Ramos (cell line): ENCODE results near the gene IDH3G.

Experiments used
- in situ Hi-C: fragments of 300-500 bp; cut with MboI; formaldehyde crosslinking; loops from one replicate; pipeline ENCODE4 v1.14.3; 2022; ENCODE audit warnings: low sequenced_read_pairs; ENCODE audit not compliant: unreplicated experiment

Gene IDH3G

GRCh38 chrX:153774576-153775292, 19.4 kb downstream of the IDH3G start:
- in situ Hi-C loops: no loop called here

GRCh38 chrX:153773741-153774575, 20.2 kb downstream of the IDH3G start:
- in situ Hi-C loops: no loop called here

- in situ Hi-C loops: no loop called here
Observed at GRCh38 chrX:153773218-153773611, 21.0 kb downstream of the IDH3G start.

- in situ Hi-C loops: no loop called here
Observed at GRCh38 chrX:153772316-153773217, 21.6 kb downstream of the IDH3G start.

GRCh38 chrX:153771415-153772315, 22.5 kb downstream of the IDH3G start:
- in situ Hi-C loops: no loop called here

GRCh38 chrX:153770601-153771414, 23.4 kb downstream of the IDH3G start:
- in situ Hi-C loops: no loop called here

- in situ Hi-C loops: loop anchor here (10.0 kb wide), 1 partner anchor 185 kb away; no protein-coding TSS in a partner anchor
Observed at GRCh38 chrX:153769865-153770600, 24.1 kb downstream of the IDH3G start.

- in situ Hi-C loops: loop anchor here (10.0 kb wide), 1 partner anchor 185 kb away; no protein-coding TSS in a partner anchor
Observed at GRCh38 chrX:153769158-153769864, 24.9 kb downstream of the IDH3G start.

GRCh38 chrX:153768311-153769157, 25.6 kb downstream of the IDH3G start:
- in situ Hi-C loops: loop anchor here (10.0 kb wide), 1 partner anchor 186 kb away; no protein-coding TSS in a partner anchor

GRCh38 chrX:153767674-153768055, 26.5 kb downstream of the IDH3G start:
- in situ Hi-C loops: loop anchor here (10.0 kb wide), 1 partner anchor 187 kb away; no protein-coding TSS in a partner anchor

- in situ Hi-C loops: loop anchor here (10.0 kb wide), 1 partner anchor 188 kb away; no protein-coding TSS in a partner anchor
Observed at GRCh38 chrX:153766871-153767673, 27.1 kb downstream of the IDH3G start.

- in situ Hi-C loops: loop anchor here (10.0 kb wide), 1 partner anchor 189 kb away; no protein-coding TSS in a partner anchor
Observed at GRCh38 chrX:153766098-153766817, 27.9 kb downstream of the IDH3G start.

GRCh38 chrX:153765138-153766079, 28.8 kb downstream of the IDH3G start:
- in situ Hi-C loops: loop anchor here (10.0 kb wide), 1 partner anchor 189 kb away; no protein-coding TSS in a partner anchor

- in situ Hi-C loops: loop anchor here (10.0 kb wide), 1 partner anchor 190 kb away; no protein-coding TSS in a partner anchor
Observed at GRCh38 chrX:153764786-153765137, 29.4 kb downstream of the IDH3G start.
